Upper lobe of left lung (tissue), 4 donors: ENCODE measurements around the gene MYG1.

Experiments
- CTCF ChIP-seq, 6 experiments: fragments of 450-650 bp in 4 of 6; fragments of 200-600 bp in 2 of 6; sonication (generic) in 2 of 6; IDR thresholded peaks; one replicate each; pipeline ENCODE4 v1.5.1; 2016 to 2019; ENCODE audit warnings: antibody characterized with exemption in 6 of 6
- POLR2A ChIP-seq, 4 donors: fragments of 450-650 bp; IDR thresholded peaks; one replicate each; pipeline ENCODE4 v1.5.1; 2016 to 2017; ENCODE audit warnings: antibody characterized with exemption in 4 of 4, mild to moderate bottlenecking in 2 of 4
- POLR2AphosphoS5 ChIP-seq, 2 donors: sonication (generic); formaldehyde crosslinking; IDR thresholded peaks; one replicate each; pipeline ENCODE4 v1.5.1; 2017; ENCODE audit warnings: antibody characterized with exemption in 2 of 2

GRCh38 chr12:53300187-53300586, 692 bp downstream of the MYG1 start:
- TF ChIP-seq CTCF (IDR thresholded peaks at IDR 0.05) = no peak
- TF ChIP-seq POLR2A (IDR thresholded peaks at IDR 0.05) = no peak
- no peak for TF ChIP-seq POLR2AphosphoS5 (IDR thresholded peaks at IDR 0.05)
